HG03571 (cell line): ENCODE data around the gene NOL6.
"Not testable (repeated sequence)": the region's sequence is repeated elsewhere in the genome, so short reads cannot be mapped to it uniquely, and the experiment has no call there.

Experiments used
- ATAC-seq: cut with Tn5 transposase; IDR thresholded peaks from one replicate; pipeline ENCODE4 v1.9.1; 2021; ENCODE audit not compliant: unreplicated experiment

Gene NOL6

GRCh38 chr9:33436445-33436844, 37.3 kb downstream of the NOL6 start:
- no peak for ATAC-seq

GRCh38 chr9:33435821-33436277, 37.9 kb downstream of the NOL6 start:
- no peak for ATAC-seq

- ATAC-seq = no peak
Observed at GRCh38 chr9:33434317-33435105, 39.2 kb downstream of the NOL6 start.

GRCh38 chr9:33433871-33434270, 39.9 kb downstream of the NOL6 start:
- ATAC-seq = no peak

- no peak for ATAC-seq
Observed at GRCh38 chr9:33431420-33431819, 42.3 kb downstream of the NOL6 start.

- no peak for ATAC-seq
Observed at GRCh38 chr9:33430942-33431341, 42.8 kb downstream of the NOL6 start.

- ATAC-seq = no peak
Observed at GRCh38 chr9:33429256-33429985, 44.3 kb downstream of the NOL6 start.

- no peak for ATAC-seq
Observed at GRCh38 chr9:33426843-33427293, 46.9 kb downstream of the NOL6 start.

GRCh38 chr9:33425128-33425533, 48.6 kb downstream of the NOL6 start:
- ATAC-seq = no peak

GRCh38 chr9:33424492-33424891, 49.2 kb downstream of the NOL6 start:
- not testable (repeated sequence) for ATAC-seq

- not testable (repeated sequence) for ATAC-seq
Observed at GRCh38 chr9:33424043-33424442, 49.7 kb downstream of the NOL6 start.

GRCh38 chr9:33419708-33420303, 53.9 kb downstream of the NOL6 start:
- no peak for ATAC-seq

GRCh38 chr9:33418090-33418489, 55.6 kb downstream of the NOL6 start:
- no peak for ATAC-seq

GRCh38 chr9:33416996-33417395, 56.7 kb downstream of the NOL6 start:
- ATAC-seq = no peak

GRCh38 chr9:33415501-33416038, 58.2 kb downstream of the NOL6 start:
- ATAC-seq = no peak

GRCh38 chr9:33414889-33415500, 58.7 kb downstream of the NOL6 start:
- ATAC-seq = no peak

GRCh38 chr9:33414268-33414667, 59.5 kb downstream of the NOL6 start:
- no peak for ATAC-seq
